Measurements from ENCODE around the gene CLEC18A. TPM values are rescaled to one million over a fixed set of nuclear protein-coding genes. Genes with fewer than 3 reads are reported as not detected.
A peak's percentile ranks its signal among the peaks of the same experiment; 100 is the strongest.
"Not testable (repeated sequence)": the region's sequence is repeated elsewhere in the genome, so short reads cannot be mapped to it uniquely, and the experiment has no call there.

CLEC18A gene
- total RNA-seq, 1 donor from 2014 or later = 7.7 TPM

- DNase-seq (ENCODE audit: low spot score) = peak; percentile 44
Observed at GRCh38 chr16:69930117-69930776, 20.9 kb upstream of the CLEC18A start.

- no peak for DNase-seq (ENCODE audit: low spot score)
Observed at GRCh38 chr16:69931631-69932030, 19.5 kb upstream of the CLEC18A start.

GRCh38 chr16:69932228-69932627 is 18.9 kb upstream of the CLEC18A start:
- no peak for DNase-seq (ENCODE audit: low spot score)

GRCh38 chr16:69932691-69933392 is 18.3 kb upstream of the CLEC18A start:
- no peak for DNase-seq (ENCODE audit: low spot score)

GRCh38 chr16:69934044-69934443 is 17.1 kb upstream of the CLEC18A start:
- DNase-seq (ENCODE audit: low spot score) = no peak

GRCh38 chr16:69934751-69935150 is 16.4 kb upstream of the CLEC18A start:
- DNase-seq (ENCODE audit: low spot score) = no peak

- no peak for DNase-seq (ENCODE audit: low spot score)
Observed at GRCh38 chr16:69935278-69935711, 15.8 kb upstream of the CLEC18A start.

- DNase-seq (ENCODE audit: low spot score) = no peak
Observed at GRCh38 chr16:69935740-69936139, 15.4 kb upstream of the CLEC18A start.

- DNase-seq (ENCODE audit: low spot score) = no peak
Observed at GRCh38 chr16:69936252-69936651, 14.9 kb upstream of the CLEC18A start.

GRCh38 chr16:69936751-69937211 is 14.4 kb upstream of the CLEC18A start:
- DNase-seq (ENCODE audit: low spot score) = no peak

GRCh38 chr16:69937465-69937951 is 13.6 kb upstream of the CLEC18A start:
- DNase-seq (ENCODE audit: low spot score) = no peak

- DNase-seq (ENCODE audit: low spot score) = no peak
Observed at GRCh38 chr16:69938981-69939820, 11.9 kb upstream of the CLEC18A start.

- no peak for DNase-seq (ENCODE audit: low spot score)
Observed at GRCh38 chr16:69939821-69940585, 11.1 kb upstream of the CLEC18A start.

- no peak for DNase-seq (ENCODE audit: low spot score)
Observed at GRCh38 chr16:69940676-69941075, 10.5 kb upstream of the CLEC18A start.

GRCh38 chr16:69941251-69942098 is 9.7 kb upstream of the CLEC18A start:
- DNase-seq (ENCODE audit: low spot score) = no peak

GRCh38 chr16:69942099-69942491 is 9.0 kb upstream of the CLEC18A start:
- no peak for DNase-seq (ENCODE audit: low spot score)

GRCh38 chr16:69942627-69943170 is 8.4 kb upstream of the CLEC18A start:
- no peak for DNase-seq (ENCODE audit: low spot score)

GRCh38 chr16:69943241-69944036 is 7.7 kb upstream of the CLEC18A start:
- not testable (repeated sequence) for DNase-seq (ENCODE audit: low spot score)

GRCh38 chr16:69950411-69950810 is 723 bp upstream of the CLEC18A start:
- not testable (repeated sequence) for DNase-seq (ENCODE audit: low spot score)
